Right kidney (tissue), 1 donor: ENCODE data around the gene FBXO2.
A peak's percentile ranks its signal among the peaks of the same experiment; 100 is the strongest.
"Not testable (repeated sequence)": the region's sequence is repeated elsewhere in the genome, so short reads cannot be mapped to it uniquely, and the experiment has no call there.

Experiments
- DNase-seq: peaks from one replicate; pipeline ENCODE4 v3.0.0-alpha.2; 2016

Gene FBXO2

DNA sequence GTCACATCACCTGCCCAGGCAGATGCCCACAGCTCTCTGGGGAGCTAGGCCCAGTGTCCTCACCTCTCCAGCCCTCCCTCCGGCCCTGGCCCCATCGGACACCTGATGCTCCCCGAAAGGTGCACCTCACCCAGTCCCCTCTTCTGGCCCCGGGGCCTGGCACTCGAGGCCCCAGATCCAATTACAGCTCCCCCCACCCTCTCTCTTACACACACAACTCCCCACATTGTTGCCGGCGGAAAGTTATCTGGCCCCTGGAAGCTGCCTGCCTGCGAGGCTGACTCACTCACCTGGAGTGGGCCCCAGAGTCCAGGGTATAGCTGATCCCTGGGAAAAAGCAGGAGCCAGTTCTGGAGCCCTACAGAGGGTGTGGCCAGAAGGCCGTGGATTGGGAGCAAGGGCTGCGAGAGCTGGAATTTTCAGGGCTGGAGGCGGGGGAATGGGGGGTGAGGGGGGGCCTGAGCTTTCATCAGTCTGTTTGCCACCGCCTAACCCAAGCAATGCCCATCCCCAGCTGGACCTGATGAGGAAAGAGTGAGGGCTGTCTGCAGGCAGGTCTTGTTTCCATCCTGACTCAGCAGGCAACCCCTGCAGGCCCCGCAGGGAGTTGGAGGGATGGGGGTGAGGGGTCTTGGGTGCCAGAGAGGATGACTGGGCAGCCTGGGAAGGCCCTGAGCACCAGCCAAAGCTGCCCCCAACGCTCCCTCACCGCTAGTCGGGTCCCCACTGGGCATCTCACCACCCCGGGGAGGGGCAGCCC is 948 bp downstream of the FBXO2 start:
- no peak for DNase-seq

GRCh38 chr1:11652203-11652780 is 1.9 kb downstream of the FBXO2 start:
- DNase-seq, result no peak

- no peak for DNase-seq
These were observed 3.2 kb downstream of the FBXO2 start for GRCh38 chr1:11651017-11651416.

- peak; percentile 66 for DNase-seq
These were observed 3.8 kb downstream of the FBXO2 start for GRCh38 chr1:11650331-11650991.

DNA sequence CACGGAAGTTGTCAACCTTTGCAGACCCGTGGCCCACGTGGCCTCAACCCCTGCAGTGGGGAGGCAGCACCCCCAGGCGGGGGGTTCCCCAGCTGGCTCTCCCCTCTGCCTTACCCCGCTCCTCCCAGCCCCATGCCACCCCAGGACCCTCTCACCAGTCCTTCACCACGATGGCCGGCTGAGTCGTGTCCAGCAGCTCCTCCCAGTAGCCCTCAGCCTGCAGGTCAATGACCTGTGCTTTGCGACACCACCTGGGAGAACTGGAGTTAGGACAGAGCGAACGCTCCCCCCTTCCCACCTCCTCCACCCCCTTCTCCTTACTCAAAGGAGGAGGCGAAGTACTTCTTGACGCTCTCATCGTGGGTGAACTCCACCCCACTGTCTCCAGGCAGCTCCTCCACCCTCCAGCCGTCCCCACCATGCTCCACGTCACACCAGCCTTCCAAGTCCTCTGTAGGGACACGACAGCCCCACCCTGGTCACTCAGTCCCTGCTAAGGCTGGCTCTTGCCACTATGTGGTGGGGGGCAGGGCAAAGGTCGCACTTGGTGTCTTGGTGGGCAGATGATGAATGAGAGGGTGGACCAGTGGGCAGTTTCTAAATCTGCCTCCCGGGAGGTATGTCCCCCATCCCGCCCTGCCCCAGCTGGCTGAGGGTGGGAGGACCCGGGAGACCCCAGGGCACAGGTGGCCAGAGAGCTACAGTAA is 4.5 kb downstream of the FBXO2 start:
- DNase-seq, result no peak

DNA sequence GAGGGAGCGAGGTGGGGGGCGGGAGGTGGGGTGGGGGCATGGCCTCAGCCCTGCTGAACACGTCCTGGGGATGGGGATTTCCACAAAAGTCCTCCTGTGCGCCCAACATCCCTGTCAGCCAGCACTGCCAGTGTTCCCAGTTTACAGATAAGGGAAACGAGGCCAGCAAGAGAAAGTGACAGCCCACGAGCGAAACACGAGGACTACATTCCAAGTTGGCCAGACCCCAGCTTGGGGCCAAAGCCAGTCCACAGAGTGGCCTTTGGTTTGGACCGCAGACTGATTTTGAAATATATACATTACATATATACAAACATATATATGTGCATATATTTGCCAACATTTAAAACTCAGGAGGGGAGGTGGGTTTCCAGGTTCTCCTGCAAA is 5.0 kb downstream of the FBXO2 start:
- no peak for DNase-seq

GRCh38 chr1:11648732-11649158 is 5.5 kb downstream of the FBXO2 start:
- no peak for DNase-seq

- DNase-seq, result no peak
These were observed 6.2 kb downstream of the FBXO2 start for GRCh38 chr1:11648039-11648438.

DNA sequence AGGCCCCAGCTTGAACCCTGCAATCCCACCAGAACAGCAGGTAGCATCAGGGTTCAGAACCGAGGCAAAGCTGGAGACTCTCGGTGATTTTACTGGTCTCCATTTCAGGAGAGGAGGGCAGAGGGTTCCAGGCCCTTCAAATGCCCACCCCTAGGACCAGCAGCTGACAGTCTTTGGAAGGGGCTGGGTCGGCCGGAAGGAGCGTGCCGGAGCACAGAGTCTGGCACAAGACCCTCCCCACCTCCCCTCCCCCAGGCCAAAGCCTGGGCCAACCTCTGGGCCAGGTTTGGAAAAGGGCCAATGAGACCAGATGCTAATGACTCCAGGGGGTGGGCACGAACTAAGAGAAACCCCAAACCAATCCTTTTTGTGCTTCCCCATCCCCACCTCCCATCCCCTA is 6.9 kb downstream of the FBXO2 start:
- no peak for DNase-seq

GRCh38 chr1:11646317-11646716 is 7.9 kb downstream of the FBXO2 start:
- no peak for DNase-seq

DNA sequence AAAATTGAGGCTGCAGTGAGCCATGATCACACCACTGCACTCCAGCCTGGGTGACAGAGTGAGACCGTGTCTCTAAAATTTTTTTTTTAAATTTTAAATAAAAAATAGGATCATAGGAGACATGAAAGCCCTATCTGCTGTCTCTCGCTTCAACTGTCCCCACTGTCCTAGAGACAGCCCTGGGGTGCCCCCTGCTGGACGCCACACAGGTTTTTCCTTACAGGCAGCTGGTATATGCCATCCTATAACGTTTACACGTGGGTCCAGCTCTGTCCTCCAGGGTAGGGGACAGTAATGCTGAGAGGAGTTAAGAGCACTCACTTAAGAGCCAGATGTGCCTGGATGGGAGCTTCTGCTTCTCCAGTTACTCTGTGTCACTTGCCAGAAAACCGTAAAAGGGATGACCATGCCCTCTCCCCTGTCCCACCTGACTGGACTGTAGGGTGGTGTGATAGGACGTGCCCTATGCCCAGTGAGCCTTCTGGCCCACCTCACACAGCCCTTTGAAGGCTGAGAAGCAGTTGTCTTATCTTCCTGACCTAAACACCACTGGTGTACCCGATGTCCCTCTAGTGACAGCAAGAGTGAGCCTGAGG is 8.5 kb downstream of the FBXO2 start:
- no peak for DNase-seq

DNA sequence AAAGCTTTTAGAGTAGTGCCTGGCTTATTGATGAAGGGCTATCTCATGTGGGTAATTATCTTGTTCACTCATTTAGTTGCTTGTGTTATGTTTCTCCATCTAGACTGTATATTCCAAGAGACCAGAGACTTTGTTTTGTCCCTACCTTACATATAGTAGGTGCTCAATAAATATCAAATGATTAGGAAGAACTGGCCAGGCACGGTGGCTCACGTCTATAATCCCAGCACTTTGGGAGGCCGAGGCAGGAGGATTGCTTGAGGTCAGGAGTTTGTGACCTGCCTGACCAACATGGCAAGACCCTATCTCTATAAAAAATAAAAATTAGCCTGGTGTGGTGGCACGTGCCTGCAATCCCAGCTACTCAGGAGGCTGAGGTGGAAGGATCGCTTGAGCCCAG is 9.0 kb downstream of the FBXO2 start:
- no peak for DNase-seq

DNA sequence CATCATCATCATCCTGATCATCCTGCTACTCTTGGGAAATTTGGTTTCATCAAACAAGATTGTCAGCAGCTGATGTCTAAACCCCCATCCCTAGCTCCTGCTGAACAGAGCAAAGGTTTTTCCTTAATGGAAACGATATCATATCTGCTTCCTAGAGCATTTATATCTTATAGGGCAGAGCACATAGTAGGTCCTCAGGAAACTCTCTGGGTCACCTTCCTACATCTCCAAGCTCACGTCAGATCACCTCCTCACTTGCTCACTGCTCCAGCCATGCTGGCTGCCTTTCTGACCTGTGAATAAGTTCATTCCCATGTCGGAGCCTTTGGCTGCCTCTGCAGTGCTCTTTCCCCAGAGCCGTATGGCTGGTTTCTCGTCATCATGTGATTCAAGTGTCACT is 10.4 kb downstream of the FBXO2 start:
- no peak for DNase-seq

GRCh38 chr1:11642418-11643017 is 11.7 kb downstream of the FBXO2 start:
- not testable (repeated sequence) for DNase-seq

DNA sequence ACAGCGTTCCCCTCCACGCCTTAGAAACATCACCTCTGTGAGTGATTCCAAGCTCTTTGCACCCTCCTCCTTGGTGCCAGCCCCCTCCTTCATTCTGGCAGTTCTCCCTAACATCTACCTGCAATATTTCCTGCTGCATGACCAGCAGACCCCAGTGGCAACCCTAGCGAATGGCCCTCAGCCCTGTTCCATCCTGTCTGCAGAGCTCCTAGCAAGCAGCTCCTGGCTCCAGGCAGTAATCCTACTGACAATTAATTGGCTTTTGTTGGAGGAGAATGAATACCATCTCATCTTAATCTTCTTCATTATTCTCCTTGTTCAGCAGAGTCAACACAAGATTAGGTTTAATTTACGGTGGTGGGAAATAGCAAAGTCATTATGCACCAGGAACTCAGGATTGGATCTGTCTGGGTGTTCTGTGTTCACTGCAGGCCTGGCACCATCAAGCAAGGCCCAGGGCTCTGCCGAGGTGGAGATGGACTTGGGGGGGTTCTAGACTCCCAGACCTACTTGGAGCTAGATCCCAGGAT is 12.4 kb downstream of the FBXO2 start:
- DNase-seq, result no peak

DNA sequence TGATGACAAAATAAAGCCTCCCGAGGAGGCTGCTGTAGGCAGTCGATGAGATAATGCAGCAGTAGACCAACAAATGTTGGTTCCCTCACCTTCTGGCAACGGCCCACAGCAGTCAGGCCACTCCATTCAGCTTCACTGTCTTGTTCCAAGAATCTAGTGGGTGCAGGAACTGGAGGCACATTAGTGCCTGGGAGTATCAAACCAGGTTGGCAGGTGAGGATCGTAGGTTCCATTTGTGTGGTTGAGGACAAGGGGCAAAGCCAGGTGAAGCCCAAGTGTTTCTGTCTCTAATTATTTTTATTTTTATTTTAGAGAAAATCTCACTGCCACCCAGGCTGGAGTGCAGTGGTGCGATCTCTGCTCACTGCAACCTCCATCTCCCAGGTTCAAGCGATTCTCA is 13.3 kb downstream of the FBXO2 start:
- no peak for DNase-seq

GRCh38 chr1:11640101-11640500 is 14.1 kb downstream of the FBXO2 start:
- DNase-seq, result no peak

DNA sequence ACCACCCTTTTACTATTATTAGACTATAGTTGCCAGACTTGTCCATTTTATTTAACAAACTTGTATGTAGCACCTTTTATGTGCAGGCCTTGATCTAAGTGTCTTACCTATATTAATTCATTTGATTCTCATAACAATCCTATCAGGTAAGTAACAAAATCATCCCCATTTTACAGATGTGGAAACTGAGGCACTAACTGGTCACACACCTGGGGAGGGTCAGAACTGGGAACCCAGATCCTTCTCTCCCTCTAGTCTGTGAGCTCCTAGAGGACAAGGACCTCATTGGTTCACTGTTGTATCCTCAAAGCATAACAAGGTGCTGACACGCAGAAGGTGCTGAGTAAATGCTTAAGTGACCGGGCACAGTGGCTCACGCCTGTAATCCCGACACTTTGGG is 14.9 kb downstream of the FBXO2 start:
- DNase-seq, result no peak

DNA sequence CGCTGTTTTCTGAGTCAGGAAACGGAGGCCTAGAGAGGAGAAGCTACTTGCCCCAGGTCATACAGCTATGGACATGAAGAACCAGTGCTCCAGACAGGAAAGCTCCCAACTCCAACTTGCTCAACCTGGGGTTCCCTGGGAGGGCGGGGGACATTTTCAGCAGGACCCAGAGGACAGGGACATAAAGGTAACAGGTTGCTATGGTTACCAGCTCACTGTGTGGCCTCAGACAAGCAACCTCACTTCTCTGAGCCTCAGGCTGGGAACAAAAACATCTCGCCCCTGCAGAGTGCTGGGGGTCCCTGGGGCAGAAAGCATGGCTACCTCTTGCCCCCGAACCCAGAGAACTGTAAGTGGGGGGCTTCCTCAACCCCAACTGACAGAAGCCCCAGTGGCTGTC is 16.1 kb downstream of the FBXO2 start:
- no peak for DNase-seq

- DNase-seq, result no peak
These were observed 19.6 kb downstream of the FBXO2 start for GRCh38 chr1:11634365-11635192.
